ENCODE data around the gene CD8A.

- no peak for TF ChIP-seq CTCF (IDR thresholded peaks at IDR 0.05; ENCODE audit: borderline replicate concordance, extremely low read depth, low read length, poor library complexity, severe bottlenecking)
- no peak for TF ChIP-seq EZH2 (IDR thresholded peaks at IDR 0.05; ENCODE audit: borderline replicate concordance, low read depth, low read length, severe bottlenecking)
Observed at GRCh38 chr2:86787736-86788135, 3.0 kb downstream of the CD8A start.
